ENCODE measurements around the gene RPAP2. TPM values are rescaled to one million over a fixed set of nuclear protein-coding genes. Genes with fewer than 3 reads are reported as not detected.

Gene RPAP2
- total and polyA plus RNA-seq, 10 of the 15 experiments (the other 5 are each of a cell fraction or from before 2014, with no cell fraction given): 11.4 to 39.5 (median 21.7) TPM

DNA sequence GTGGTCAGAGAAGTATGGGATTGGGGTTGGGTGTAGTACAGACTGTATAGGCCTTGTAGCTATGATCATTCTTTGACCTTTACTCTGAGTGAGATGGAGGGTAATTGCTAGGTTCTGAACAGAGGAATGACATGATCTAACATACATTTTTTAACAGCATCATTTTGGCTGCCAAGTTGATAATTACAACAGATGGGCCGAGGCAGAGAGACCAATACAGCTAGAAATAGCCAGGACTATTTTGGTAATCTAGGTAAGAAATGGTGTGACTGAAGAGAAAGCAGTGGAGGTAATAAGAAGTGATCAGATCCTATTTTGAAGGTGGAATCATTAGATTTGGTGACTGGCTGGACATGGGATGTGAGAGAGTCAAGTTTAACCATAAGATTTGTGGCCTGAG is 43.5 kb downstream of the RPAP2 start (continued):
- TF ChIP-seq ZBTB11 (CRISPR knock-in tag; IDR thresholded peaks at IDR 0.05) (no peak), SIN3A (IDR thresholded peaks at IDR 0.05; ENCODE audit: low read depth, low read length) (no peak), WRNIP1 (IDR thresholded peaks at IDR 0.05; ENCODE audit: borderline replicate concordance, low read depth, low read length) (no peak), CUX1 (IDR thresholded peaks at IDR 0.05; ENCODE audit: insufficient replicate concordance, low read depth, low read length) (no peak), DPF2 (IDR thresholded peaks at IDR 0.05) (no peak), CBX5 (IDR thresholded peaks at IDR 0.05; ENCODE audit: low read depth) (no peak), TCF12 (IDR thresholded peaks at IDR 0.05; ENCODE audit: low read depth, low read length) (no peak), ATF7 (IDR thresholded peaks at IDR 0.05; ENCODE audit: low read depth) (no peak), NR2C1 (IDR thresholded peaks at IDR 0.05) (no peak), PAX5 (IDR thresholded peaks at IDR 0.05; ENCODE audit: borderline replicate concordance, low read depth, low read length) (no peak), HDGF (IDR thresholded peaks at IDR 0.05) (no peak)
